HCT116 (cell line): ENCODE data around the gene NR6A1. TPM values are rescaled to one million over a fixed set of nuclear protein-coding genes. Genes with fewer than 3 reads are reported as not detected.

Experiments
- ATAC-seq: fragments of 200-7000 bp; cut with Tn5 transposase; 2 replicates; pipeline ENCODE4 v1.9.1; 2020; ENCODE audit warnings: mild to moderate bottlenecking, moderate library complexity
- BruUV-seq: library from RNA; stranded (reverse); fragments of 400-500 nt; replicated peaks from 2 replicates; lab custom pipeline; 2021; lab: Mats Ljungman, UMichigan
- CTCF ChIA-PET: fragments of 300-600 bp; sonication (Branson Sonifier 250); formaldehyde crosslinking; loops from one replicate; lab custom pipeline; 2021; ENCODE audit warnings: antibody characterized with exemption; lab: Charles Lee
- POLR2A ChIA-PET: fragments of 300-600, 350-600 bp; sonication (Branson Sonifier 250); formaldehyde crosslinking; loops from one replicate; lab custom pipeline; 2021; ENCODE audit warnings: antibody characterized with exemption; lab: Charles Lee
- RAD21 ChIA-PET, 2 experiments: fragments of 300-600 bp; sonication (Branson Sonifier 250); formaldehyde crosslinking; loops; one replicate each; lab custom pipeline; 2023; ENCODE audit warnings: low total read pairs in 2 of 2; ENCODE audit not compliant: uncharacterized antibody in 2 of 2, unreplicated experiment in 2 of 2, low non-redundant PET in 1 of 2; lab: Charles Lee
- DNase-seq: peaks from one replicate; pipeline ENCODE4 v3.0.0-alpha.2; 2010; ENCODE audit warnings: low read depth, low spot score
- H2AFZ ChIP-seq: fragments of 200-600 bp; shearing (Covaris generic), sonication (generic); 2 replicates; pipeline ENCODE4 v1.6.1; 2017; ENCODE audit warnings: low read depth, mixed run types, mixed read lengths, antibody characterized with exemption, low read length; ENCODE audit not compliant: poor library complexity, severe bottlenecking
- H3K27ac ChIP-seq: 2 replicates; pipeline ENCODE4 v1.5.1; 2012; ENCODE audit warnings: low read depth, low read length
- H3K27me3 ChIP-seq: fragments of 200-600 bp; sonication (generic); 2 replicates; pipeline ENCODE4 v1.6.1; 2016; ENCODE audit warnings: mixed run types, low read length, mixed read lengths; ENCODE audit not compliant: insufficient read depth
- H3K36me3 ChIP-seq, 2 experiments: fragments of 200-500 bp in 1 of 2; fragments of 200-600 bp in 1 of 2; sonication (Bioruptor generic) in 1 of 2; sonication (generic) in 1 of 2; 2 replicates each; pipeline versions ENCODE4 v1.5.1 to v1.6.1; 2014 to 2016; ENCODE audit warnings: low read length in 2 of 2, inconsistent platforms in 1 of 2, mixed read lengths in 1 of 2, mixed run types in 1 of 2; ENCODE audit not compliant: insufficient read depth in 2 of 2, control insufficient read depth in 1 of 2
- H3K4me1 ChIP-seq, 2 experiments: fragments of 200-600 bp in 1 of 2; sonication (generic) in 1 of 2; 2 replicates each; pipeline versions ENCODE4 v1.5.1 to v1.6.1; 2012 to 2017; ENCODE audit warnings: low read length in 2 of 2, inconsistent platforms in 1 of 2, mild to moderate bottlenecking in 1 of 2, mixed read lengths in 1 of 2, mixed run types in 1 of 2, moderate library complexity in 1 of 2; ENCODE audit not compliant: insufficient read depth in 2 of 2, control insufficient read depth in 1 of 2
- H3K4me2 ChIP-seq: fragments of 200-600 bp; sonication (generic); 2 replicates; pipeline ENCODE4 v1.6.1; 2017; ENCODE audit warnings: mixed run types, low read length, mixed read lengths
- H3K4me3 ChIP-seq, 2 experiments: fragments of 200-600 bp in 1 of 2; sonication (generic) in 1 of 2; replicated peaks in 1 of 2; 2 replicates each; pipeline ENCODE4 v1.5.1; 2011 to 2016; ENCODE audit warnings: low read length in 2 of 2, control low read depth in 1 of 2, low read depth in 1 of 2, mild to moderate bottlenecking in 1 of 2, mixed read lengths in 1 of 2, mixed run types in 1 of 2
- H3K79me2 ChIP-seq: fragments of 200-600 bp; sonication (generic); 2 replicates; pipeline ENCODE4 v1.6.1; 2017; ENCODE audit warnings: mild to moderate bottlenecking, mixed run types, low read length, moderate library complexity, mixed read lengths; ENCODE audit not compliant: insufficient read depth
- H3K9ac ChIP-seq: fragments of 200-600 bp; sonication (generic); 2 replicates; pipeline ENCODE4 v1.6.1; 2016; ENCODE audit warnings: low read length, mixed read lengths
- H3K9me2 ChIP-seq: fragments of 200-600 bp; sonication (generic), shearing (Covaris generic); 2 replicates; pipeline ENCODE4 v1.6.1; 2017; ENCODE audit warnings: mixed run types, mild to moderate bottlenecking, moderate library complexity; ENCODE audit not compliant: insufficient read depth
- H3K9me3 ChIP-seq, 2 experiments: fragments of 200-500 bp in 1 of 2; fragments of 200-600 bp in 1 of 2; sonication (Bioruptor generic) in 1 of 2; sonication (generic) in 1 of 2; 2 replicates each; pipeline ENCODE4 v1.6.1; 2014 to 2017; ENCODE audit warnings: low read length in 2 of 2, mixed read lengths in 2 of 2, inconsistent platforms in 1 of 2, low read depth in 1 of 2, mild to moderate bottlenecking in 1 of 2, mixed run types in 1 of 2, moderate library complexity in 1 of 2; ENCODE audit not compliant: control insufficient read depth in 1 of 2, insufficient read depth in 1 of 2
- H4K20me1 ChIP-seq: fragments of 200-600 bp; sonication (generic), shearing (Covaris generic); 2 replicates; pipeline ENCODE4 v1.6.1; 2017; ENCODE audit warnings: mixed run types, mild to moderate bottlenecking, moderate library complexity; ENCODE audit not compliant: insufficient read depth
- CBX3 ChIP-seq: IDR thresholded peaks from 2 replicates; pipeline ENCODE4 v1.6.1; 2012; ENCODE audit warnings: low read depth
- EZH2 ChIP-seq: fragments of 200-600 bp; sonication (generic); IDR thresholded peaks from 2 replicates; pipeline ENCODE4 v1.6.1; 2017; ENCODE audit warnings: antibody characterized with exemption, mixed run types
- EZH2phosphoT487 ChIP-seq: fragments of 200-600 bp; IDR thresholded peaks from 2 replicates; pipeline ENCODE4 v1.6.1; 2018; ENCODE audit warnings: antibody characterized with exemption, borderline replicate concordance
- FOSL1 ChIP-seq: IDR thresholded peaks from 2 replicates; pipeline ENCODE4 v1.6.1; 2012; ENCODE audit warnings: low read depth
- JUND ChIP-seq: IDR thresholded peaks from 2 replicates; pipeline ENCODE4 v1.6.1; 2012
- POLR2A ChIP-seq: IDR thresholded peaks from 2 replicates; pipeline ENCODE4 v1.7.0; 2011; ENCODE audit warnings: borderline replicate concordance; ENCODE audit not compliant: insufficient read depth, insufficient read length; ENCODE audit errors: extremely low read depth
- POLR2AphosphoS5 ChIP-seq: IDR thresholded peaks from 2 replicates; pipeline ENCODE4 v1.6.1; 2011; ENCODE audit warnings: mild to moderate bottlenecking, low read depth, low read length, moderate library complexity
- RAD21 ChIP-seq: IDR thresholded peaks from 2 replicates; pipeline ENCODE4 v1.6.1; 2012; ENCODE audit warnings: low read depth, mild to moderate bottlenecking
- SIN3A ChIP-seq: IDR thresholded peaks from 2 replicates; pipeline ENCODE4 v1.6.1; 2012; ENCODE audit warnings: low read depth
- SP1 ChIP-seq: IDR thresholded peaks from 2 replicates; pipeline ENCODE4 v1.6.1; 2012; ENCODE audit warnings: low read depth
- SRF ChIP-seq: IDR thresholded peaks from 2 replicates; pipeline ENCODE4 v1.6.1; 2012; ENCODE audit warnings: low read depth
- TCF7L2 ChIP-seq: IDR thresholded peaks from 2 replicates; pipeline ENCODE4 v1.7.0; 2011; ENCODE audit warnings: borderline replicate concordance, inconsistent platforms; ENCODE audit not compliant: insufficient read depth, insufficient read length; ENCODE audit errors: extremely low read depth
- ZFX ChIP-seq: fragments of 450-650 bp; IDR thresholded peaks from 2 replicates; pipeline ENCODE4 v1.6.1; 2017
- intact Hi-C: fragments of 100-400 bp; cut with micrococcal nuclease; formaldehyde crosslinking; loops from 2 replicates; pipeline ENCODE4 v1.10.0; 2022
- total RNA-seq: library from RNA; stranded (reverse); gene quantifications from one replicate; pipeline ENCODE4 v1.2.1, GENCODE V29; 2021; ENCODE audit not compliant: unreplicated experiment
- TF ChIP-seq, protein P1 (sequence below): IDR thresholded peaks from 2 replicates; pipeline ENCODE4 v1.6.1; 2012
- TF ChIP-seq, protein P2 (sequence below): IDR thresholded peaks from 2 replicates; pipeline ENCODE4 v1.6.1; 2012; ENCODE audit warnings: low read depth
- TF ChIP-seq, protein P3 (sequence below): IDR thresholded peaks from 2 replicates; pipeline ENCODE4 v1.6.1; 2011; ENCODE audit warnings: mild to moderate bottlenecking, low read length, moderate library complexity; ENCODE audit not compliant: insufficient replicate concordance; ENCODE audit errors: extremely low read depth
- TF ChIP-seq, protein P4 (sequence below), 3 experiments: fragments of 200-600 bp in 1 of 3; sonication (generic) in 1 of 3; IDR thresholded peaks in 2 of 3; conservative IDR thresholded peaks in 1 of 3; 2 replicates each; pipeline ENCODE4 v1.5.1; 2012 to 2017; ENCODE audit warnings: low read depth in 2 of 3, low read length in 2 of 3, antibody characterized with exemption in 1 of 3, borderline replicate concordance in 1 of 3, control low read depth in 1 of 3, mild to moderate bottlenecking in 1 of 3, mixed read lengths in 1 of 3, mixed run types in 1 of 3, moderate library complexity in 1 of 3; ENCODE audit not compliant: insufficient read depth in 1 of 3
- TF ChIP-seq, protein P5 (sequence below): IDR thresholded peaks from 2 replicates; pipeline ENCODE4 v1.6.1; 2012

Gene NR6A1
- total RNA-seq, 1 experiment from 2014 or later, result 9.9 TPM

DNA sequence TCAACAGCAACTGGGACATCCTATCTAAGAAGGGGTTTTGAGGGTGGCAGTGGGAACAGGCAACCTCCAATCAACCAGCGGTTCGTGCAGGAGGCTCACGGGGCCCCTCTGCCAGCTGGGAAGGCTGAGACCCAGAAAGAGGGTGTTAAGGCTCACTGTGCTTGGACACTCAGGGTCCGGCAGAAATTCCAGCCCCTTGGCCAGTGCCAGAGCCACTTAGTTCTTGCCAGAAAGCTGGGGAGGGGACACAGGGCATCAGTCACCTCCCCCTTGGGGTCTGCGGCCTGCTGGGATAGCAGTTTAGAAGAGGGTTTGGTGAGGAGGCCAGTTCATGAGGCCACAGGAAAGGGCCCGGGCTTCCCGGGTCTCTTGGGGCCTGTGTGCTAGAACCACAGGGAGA lies 300.4 kb downstream of the NR6A1 start:
- Histone ChIP-seq H3K4me2 (no peak overlapping the region), H3K36me3 (no peaks in the 10 kb centered on the region), H3K27me3 (no peaks in the 10 kb centered on the region), H3K4me3 (no peak overlapping the region)
- ATAC-seq, result no peak
- TF ChIP-seq, protein P1, sequence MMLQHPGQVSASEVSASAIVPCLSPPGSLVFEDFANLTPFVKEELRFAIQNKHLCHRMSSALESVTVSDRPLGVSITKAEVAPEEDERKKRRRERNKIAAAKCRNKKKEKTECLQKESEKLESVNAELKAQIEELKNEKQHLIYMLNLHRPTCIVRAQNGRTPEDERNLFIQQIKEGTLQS, result no peak
- no peak for TF ChIP-seq RAD21
- no peak for TF ChIP-seq SIN3A
- no peak for TF ChIP-seq EZH2
- TF ChIP-seq FOSL1, result no peak
- TF ChIP-seq ZFX, result no peak
- no peak for TF ChIP-seq SRF
- no peak for TF ChIP-seq POLR2A
- TF ChIP-seq, protein P2, sequence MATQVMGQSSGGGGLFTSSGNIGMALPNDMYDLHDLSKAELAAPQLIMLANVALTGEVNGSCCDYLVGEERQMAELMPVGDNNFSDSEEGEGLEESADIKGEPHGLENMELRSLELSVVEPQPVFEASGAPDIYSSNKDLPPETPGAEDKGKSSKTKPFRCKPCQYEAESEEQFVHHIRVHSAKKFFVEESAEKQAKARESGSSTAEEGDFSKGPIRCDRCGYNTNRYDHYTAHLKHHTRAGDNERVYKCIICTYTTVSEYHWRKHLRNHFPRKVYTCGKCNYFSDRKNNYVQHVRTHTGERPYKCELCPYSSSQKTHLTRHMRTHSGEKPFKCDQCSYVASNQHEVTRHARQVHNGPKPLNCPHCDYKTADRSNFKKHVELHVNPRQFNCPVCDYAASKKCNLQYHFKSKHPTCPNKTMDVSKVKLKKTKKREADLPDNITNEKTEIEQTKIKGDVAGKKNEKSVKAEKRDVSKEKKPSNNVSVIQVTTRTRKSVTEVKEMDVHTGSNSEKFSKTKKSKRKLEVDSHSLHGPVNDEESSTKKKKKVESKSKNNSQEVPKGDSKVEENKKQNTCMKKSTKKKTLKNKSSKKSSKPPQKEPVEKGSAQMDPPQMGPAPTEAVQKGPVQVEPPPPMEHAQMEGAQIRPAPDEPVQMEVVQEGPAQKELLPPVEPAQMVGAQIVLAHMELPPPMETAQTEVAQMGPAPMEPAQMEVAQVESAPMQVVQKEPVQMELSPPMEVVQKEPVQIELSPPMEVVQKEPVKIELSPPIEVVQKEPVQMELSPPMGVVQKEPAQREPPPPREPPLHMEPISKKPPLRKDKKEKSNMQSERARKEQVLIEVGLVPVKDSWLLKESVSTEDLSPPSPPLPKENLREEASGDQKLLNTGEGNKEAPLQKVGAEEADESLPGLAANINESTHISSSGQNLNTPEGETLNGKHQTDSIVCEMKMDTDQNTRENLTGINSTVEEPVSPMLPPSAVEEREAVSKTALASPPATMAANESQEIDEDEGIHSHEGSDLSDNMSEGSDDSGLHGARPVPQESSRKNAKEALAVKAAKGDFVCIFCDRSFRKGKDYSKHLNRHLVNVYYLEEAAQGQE, result no peak
- TF ChIP-seq TCF7L2, result no peak
- TF ChIP-seq EZH2phosphoT487, result no peak
- no peak for TF ChIP-seq SP1
- TF ChIP-seq, protein P3, sequence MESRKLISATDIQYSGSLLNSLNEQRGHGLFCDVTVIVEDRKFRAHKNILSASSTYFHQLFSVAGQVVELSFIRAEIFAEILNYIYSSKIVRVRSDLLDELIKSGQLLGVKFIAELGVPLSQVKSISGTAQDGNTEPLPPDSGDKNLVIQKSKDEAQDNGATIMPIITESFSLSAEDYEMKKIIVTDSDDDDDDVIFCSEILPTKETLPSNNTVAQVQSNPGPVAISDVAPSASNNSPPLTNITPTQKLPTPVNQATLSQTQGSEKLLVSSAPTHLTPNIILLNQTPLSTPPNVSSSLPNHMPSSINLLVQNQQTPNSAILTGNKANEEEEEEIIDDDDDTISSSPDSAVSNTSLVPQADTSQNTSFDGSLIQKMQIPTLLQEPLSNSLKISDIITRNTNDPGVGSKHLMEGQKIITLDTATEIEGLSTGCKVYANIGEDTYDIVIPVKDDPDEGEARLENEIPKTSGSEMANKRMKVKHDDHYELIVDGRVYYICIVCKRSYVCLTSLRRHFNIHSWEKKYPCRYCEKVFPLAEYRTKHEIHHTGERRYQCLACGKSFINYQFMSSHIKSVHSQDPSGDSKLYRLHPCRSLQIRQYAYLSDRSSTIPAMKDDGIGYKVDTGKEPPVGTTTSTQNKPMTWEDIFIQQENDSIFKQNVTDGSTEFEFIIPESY, result no peak
- TF ChIP-seq, protein P4, sequence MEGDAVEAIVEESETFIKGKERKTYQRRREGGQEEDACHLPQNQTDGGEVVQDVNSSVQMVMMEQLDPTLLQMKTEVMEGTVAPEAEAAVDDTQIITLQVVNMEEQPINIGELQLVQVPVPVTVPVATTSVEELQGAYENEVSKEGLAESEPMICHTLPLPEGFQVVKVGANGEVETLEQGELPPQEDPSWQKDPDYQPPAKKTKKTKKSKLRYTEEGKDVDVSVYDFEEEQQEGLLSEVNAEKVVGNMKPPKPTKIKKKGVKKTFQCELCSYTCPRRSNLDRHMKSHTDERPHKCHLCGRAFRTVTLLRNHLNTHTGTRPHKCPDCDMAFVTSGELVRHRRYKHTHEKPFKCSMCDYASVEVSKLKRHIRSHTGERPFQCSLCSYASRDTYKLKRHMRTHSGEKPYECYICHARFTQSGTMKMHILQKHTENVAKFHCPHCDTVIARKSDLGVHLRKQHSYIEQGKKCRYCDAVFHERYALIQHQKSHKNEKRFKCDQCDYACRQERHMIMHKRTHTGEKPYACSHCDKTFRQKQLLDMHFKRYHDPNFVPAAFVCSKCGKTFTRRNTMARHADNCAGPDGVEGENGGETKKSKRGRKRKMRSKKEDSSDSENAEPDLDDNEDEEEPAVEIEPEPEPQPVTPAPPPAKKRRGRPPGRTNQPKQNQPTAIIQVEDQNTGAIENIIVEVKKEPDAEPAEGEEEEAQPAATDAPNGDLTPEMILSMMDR (IDR thresholded peaks at IDR 0.05 in 2 of 3, conservative IDR thresholded peaks at IDR 0.05 in 1 of 3; ENCODE audit: borderline replicate concordance in 1 of 3, insufficient read depth in 1 of 3, low read depth in 2 of 3, low read length in 2 of 3), result no peak
- TF ChIP-seq POLR2AphosphoS5, result no peak
- TF ChIP-seq, protein P5, sequence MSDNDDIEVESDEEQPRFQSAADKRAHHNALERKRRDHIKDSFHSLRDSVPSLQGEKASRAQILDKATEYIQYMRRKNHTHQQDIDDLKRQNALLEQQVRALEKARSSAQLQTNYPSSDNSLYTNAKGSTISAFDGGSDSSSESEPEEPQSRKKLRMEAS, result no peak
- no peak for TF ChIP-seq CBX3
- no peak for TF ChIP-seq JUND
- TF ChIP-seq, all 23 proteins: peak for 0
- no peak overlapping the region for H3K9ac ChIP-seq
- RAD21 ChIA-PET, result no interaction called here
- BruUV-seq, result no TSS peak
- no peak overlapping the region for H3K27ac ChIP-seq
- H3K9me2 ChIP-seq, result no peaks in the 10 kb centered on the region
- intact Hi-C loops, result no loop called here
- POLR2A ChIA-PET, result no interaction called here
- H3K9me3 ChIP-seq, result no peaks in the 10 kb centered on the region
- no peaks in the 10 kb centered on the region for H3K79me2 ChIP-seq
- CTCF ChIA-PET, result no interaction called here
- no peak overlapping the region for H2AFZ ChIP-seq
- H4K20me1 ChIP-seq, result no peaks in the 10 kb centered on the region
- no peak for DNase-seq
- H3K4me1 ChIP-seq, result peaks cover 0 to 3% of the 10 kb centered on the region in 2 experiments; a peak in 1 of 4 replicates
